Testis (tissue), 5 donors: ENCODE measurements around the gene PTPRK. TPM values are rescaled to one million over a fixed set of nuclear protein-coding genes. Genes with fewer than 3 reads are reported as not detected.
A peak's percentile ranks its signal among the peaks of the same experiment; 100 is the strongest.

Experiments used
- DNase-seq: peaks from one replicate; pipeline ENCODE4 v3.0.0-alpha.2; 2019
- H3K27ac ChIP-seq, 2 donors: fragments of 200-600 bp; sonication (generic); one replicate each; pipeline ENCODE4 v1.5.1; 2019
- H3K27me3 ChIP-seq: fragments of 200-600 bp; sonication (generic); one replicate; pipeline ENCODE4 v1.5.1; 2019
- H3K36me3 ChIP-seq: fragments of 200-600 bp; sonication (generic); one replicate; pipeline ENCODE4 v1.5.1; 2017; ENCODE audit warnings: low read depth; ENCODE audit errors: missing control alignments
- H3K4me1 ChIP-seq: fragments of 200-600 bp; sonication (generic); one replicate; pipeline ENCODE4 v1.5.1; 2019
- H3K4me3 ChIP-seq, 2 donors: fragments of 200-600 bp; sonication (generic); one replicate each; pipeline ENCODE4 v1.5.1; 2017 to 2019
- H3K9me3 ChIP-seq: fragments of 200-600 bp; sonication (generic); one replicate; pipeline ENCODE4 v1.5.1; 2017
- POLR2A ChIP-seq: fragments of 450-650 bp; IDR thresholded peaks from one replicate; pipeline ENCODE4 v1.6.1; 2017; ENCODE audit warnings: antibody characterized with exemption, mild to moderate bottlenecking, moderate library complexity
- WGBS, 2 donors: methylation state at CpG; one replicate each; pipeline ENCODE4 v1.1.5; 2018; 5-methylcytosine and 5-hydroxymethylcytosine counted together
- intact Hi-C: fragments of 100-400 bp; cut with DNase I; formaldehyde crosslinking; loops from one replicate; pipeline ENCODE4 v1.15.1; 2023; ENCODE audit warnings: low total_unique reads
- long read RNA-seq, 2 donors: transcript quantifications; one replicate each; lab custom pipeline, GENCODE V29; 2026
- polyA plus RNA-seq: library from polyadenylated mRNA; stranded (reverse); fragments of 350-450 nt; fragmentation: Illumina TruSeq; extraction: RNeasy Lipid Tissue Mini Kit (QIAGEN cat#74804); gene quantifications from one replicate; pipeline ENCODE4 v1.2.3, GENCODE V29; 2014; ENCODE audit warnings: low read depth, low replicate concordance; ENCODE audit not compliant: insufficient read depth
- total RNA-seq, 2 donors: library from RNA; depleted of rRNA; stranded (reverse); fragments of >200 nt; gene quantifications; one replicate each; pipeline ENCODE4 v1.2.3, GENCODE V29; 2016
- TF ChIP-seq, protein P1 (sequence below), 3 experiments: fragments of 450-650 bp in 2 of 3; fragments of 200-600 bp in 1 of 3; sonication (generic) in 1 of 3; IDR thresholded peaks; one replicate each; pipeline ENCODE4 v1.5.1; 2016 to 2019; ENCODE audit warnings: antibody characterized with exemption in 3 of 3, mild to moderate bottlenecking in 2 of 3, moderate library complexity in 1 of 3

Gene PTPRK
- total RNA-seq: 10 to 100 TPM; 12.5 to 13.3 TPM
- 9.1 TPM for polyA plus RNA-seq
- long read RNA-seq, donor 1: 0 reads
- long read RNA-seq, donor 2, full-length matches to known transcripts: 1 of 1 reads
- long read RNA-seq, donor 2, partial matches to known transcripts: 0 of 1 reads
- long read RNA-seq, donor 2, other reads (novel, unspliced or antisense): 0 of 1 reads

DNA sequence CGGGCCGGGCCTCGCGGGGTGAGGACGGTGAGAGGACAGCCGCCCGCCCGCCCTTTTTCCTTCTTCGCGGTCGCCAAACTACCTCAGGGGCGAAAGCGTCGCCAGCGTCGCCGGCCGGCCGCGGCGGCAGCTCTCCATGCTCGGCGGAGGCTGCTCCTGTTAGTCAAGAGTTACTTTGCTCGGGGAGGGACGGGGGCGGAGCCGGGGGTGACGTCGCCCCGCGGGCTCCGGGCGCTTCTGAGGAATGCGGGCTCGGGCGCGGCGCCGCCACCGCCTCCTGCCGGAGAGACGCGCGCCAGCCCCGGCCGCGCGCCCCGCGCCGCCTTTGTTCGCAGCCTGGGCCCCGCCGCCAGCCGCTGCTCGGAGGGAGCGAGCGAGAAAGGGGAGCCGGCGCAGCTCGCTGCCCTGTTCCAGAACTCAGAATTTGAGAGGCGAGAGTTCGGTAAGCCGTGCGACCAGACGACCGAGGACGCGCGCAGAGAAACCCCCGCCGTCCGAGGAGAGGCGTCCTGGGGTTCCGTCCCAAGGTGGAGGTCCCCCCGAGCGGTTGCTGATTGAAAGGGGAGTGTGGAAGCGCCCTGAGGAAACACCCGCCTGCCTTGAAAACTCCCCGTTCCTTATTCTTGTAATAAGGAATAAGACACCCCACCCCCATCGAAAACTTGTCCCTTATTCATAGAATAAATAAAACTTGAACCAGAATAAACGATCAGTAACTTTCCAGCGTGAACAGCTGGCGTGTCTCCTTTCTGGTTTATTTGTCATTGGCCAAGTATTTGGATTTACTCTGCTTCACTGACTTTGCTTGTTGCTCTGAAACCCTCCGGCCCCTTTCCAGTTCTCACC, at the start of gene PTPRK:
PTPRK (minus strand) TSS at position 164 of the 846 bp plus-strand sequence. CDS start 241 bp downstream, outside the sequence.
- 0 to 1% methylated on average over 18 to 51 of the region's 85 CpGs for WGBS, 2 donors
- intact Hi-C loops: no loop called here
- no peaks in the 10 kb centered on the region for H3K27me3 ChIP-seq
- H3K4me1 ChIP-seq: no peaks in the 10 kb centered on the region
- no peaks in the 10 kb centered on the region for H3K36me3 ChIP-seq
- H3K4me3 ChIP-seq: peak within 1 kb of the TSS; percentile 74 to 89
- peak; percentile 93 for DNase-seq
- no peaks in the 10 kb centered on the region for H3K9me3 ChIP-seq
- peak; percentile 63 for TF ChIP-seq POLR2A
- TF ChIP-seq, protein P1, sequence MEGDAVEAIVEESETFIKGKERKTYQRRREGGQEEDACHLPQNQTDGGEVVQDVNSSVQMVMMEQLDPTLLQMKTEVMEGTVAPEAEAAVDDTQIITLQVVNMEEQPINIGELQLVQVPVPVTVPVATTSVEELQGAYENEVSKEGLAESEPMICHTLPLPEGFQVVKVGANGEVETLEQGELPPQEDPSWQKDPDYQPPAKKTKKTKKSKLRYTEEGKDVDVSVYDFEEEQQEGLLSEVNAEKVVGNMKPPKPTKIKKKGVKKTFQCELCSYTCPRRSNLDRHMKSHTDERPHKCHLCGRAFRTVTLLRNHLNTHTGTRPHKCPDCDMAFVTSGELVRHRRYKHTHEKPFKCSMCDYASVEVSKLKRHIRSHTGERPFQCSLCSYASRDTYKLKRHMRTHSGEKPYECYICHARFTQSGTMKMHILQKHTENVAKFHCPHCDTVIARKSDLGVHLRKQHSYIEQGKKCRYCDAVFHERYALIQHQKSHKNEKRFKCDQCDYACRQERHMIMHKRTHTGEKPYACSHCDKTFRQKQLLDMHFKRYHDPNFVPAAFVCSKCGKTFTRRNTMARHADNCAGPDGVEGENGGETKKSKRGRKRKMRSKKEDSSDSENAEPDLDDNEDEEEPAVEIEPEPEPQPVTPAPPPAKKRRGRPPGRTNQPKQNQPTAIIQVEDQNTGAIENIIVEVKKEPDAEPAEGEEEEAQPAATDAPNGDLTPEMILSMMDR (IDR thresholded peaks at IDR 0.05): peak; percentile 38 to 62 (median 41)
- H3K27ac ChIP-seq: peak within 1 kb of the TSS; percentile 86 to 89

- WGBS, 2 donors: 72 to 97% methylated on average over 1 of the region's 1 CpG
- DNase-seq: no peak
- H3K27me3 ChIP-seq: no peaks in the 10 kb centered on the region
- H3K9me3 ChIP-seq: no peaks in the 10 kb centered on the region
- H3K27ac ChIP-seq: no peak overlapping the region
- no peaks in the 10 kb centered on the region for H3K36me3 ChIP-seq
- no peaks in the 10 kb centered on the region for H3K4me1 ChIP-seq
- no peak overlapping the region for H3K4me3 ChIP-seq
- TF ChIP-seq, protein P1 (IDR thresholded peaks at IDR 0.05): no peak
- intact Hi-C loops: no loop called here
Observed at GRCh38 chr6:128567029-128567428, 46.6 kb upstream of the PTPRK start.

DNA sequence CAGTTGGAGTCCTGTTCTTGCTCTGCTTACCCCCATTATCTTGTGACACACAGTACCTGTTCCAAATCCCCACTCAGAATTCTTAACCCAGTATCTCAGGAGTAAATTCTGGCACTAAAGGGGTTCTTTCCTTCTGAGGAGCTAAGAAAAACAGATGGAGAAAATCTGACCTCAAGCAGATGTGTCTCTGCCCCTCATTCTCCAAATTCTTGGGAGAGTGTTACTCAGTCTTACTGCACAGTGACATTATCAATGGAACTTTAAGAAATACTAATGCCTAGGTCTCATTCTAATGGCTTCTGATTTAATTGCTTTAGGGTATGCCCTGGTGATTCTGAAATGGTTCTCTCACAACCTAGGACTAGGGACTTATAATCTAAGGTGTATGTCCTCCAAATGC, 40.6 kb upstream of the PTPRK start:
- no peak for DNase-seq
- Histone ChIP-seq H3K4me1 (no peaks in the 10 kb centered on the region), H3K27me3 (no peaks in the 10 kb centered on the region), H3K9me3 (no peaks in the 10 kb centered on the region), H3K27ac (no peak overlapping the region), H3K4me3 (no peak overlapping the region), H3K36me3 (no peaks in the 10 kb centered on the region)
- intact Hi-C loops: no loop called here
- TF ChIP-seq, protein P1 (IDR thresholded peaks at IDR 0.05): no peak
- TF ChIP-seq POLR2A: no peak

GRCh38 chr6:128558924-128559323, 38.5 kb upstream of the PTPRK start:
- Histone ChIP-seq H3K27me3 (no peaks in the 10 kb centered on the region), H3K4me1 (no peaks in the 10 kb centered on the region), H3K36me3 (no peaks in the 10 kb centered on the region), H3K9me3 (no peaks in the 10 kb centered on the region), H3K27ac (no peak overlapping the region), H3K4me3 (no peak overlapping the region)
- DNase-seq: no peak
- intact Hi-C loops: no loop called here
- TF ChIP-seq, protein P1 (IDR thresholded peaks at IDR 0.05): no peak
- TF ChIP-seq POLR2A: no peak
- WGBS, 2 donors: 87 to 92% methylated on average over 2 of the region's 2 CpGs
